Stimulated activated CD4-positive, alpha-beta T cell treated with anti-CD3 and anti-CD28 coated beads, Interleukin-1b, Interleukin-23, amount 100 ng/mL, for 48 hours (primary cell): Measurements from ENCODE around the gene USP33.
"Not testable (repeated sequence)": the region's sequence is repeated elsewhere in the genome, so short reads cannot be mapped to it uniquely, and the experiment has no call there.

Experiments used
- DNase-seq: peaks from one replicate; pipeline ENCODE4 v3.0.0-alpha.2; 2020

The USP33 gene

GRCh38 chr1:77759071-77760028, at the start of gene USP33:
Gene USP33, minus strand, starts transcription at chr1:77759852. Its CDS starts 18,155 bp downstream, at chr1:77741697.
- peak; percentile 87 for DNase-seq

GRCh38 chr1:77803371-77803770, 43.7 kb upstream of the USP33 start:
- no peak for DNase-seq

GRCh38 chr1:77802026-77802425, 42.4 kb upstream of the USP33 start:
- DNase-seq, result no peak

- DNase-seq, result no peak
Observed at GRCh38 chr1:77797991-77798390, 38.3 kb upstream of the USP33 start.

GRCh38 chr1:77796695-77797405, 37.2 kb upstream of the USP33 start:
- no peak for DNase-seq

GRCh38 chr1:77794550-77794949, 34.9 kb upstream of the USP33 start:
- no peak for DNase-seq

- DNase-seq, result not testable (repeated sequence)
Observed at GRCh38 chr1:77786093-77786741, 26.6 kb upstream of the USP33 start.

- DNase-seq, result no peak
Observed at GRCh38 chr1:77783141-77783540, 23.5 kb upstream of the USP33 start.

GRCh38 chr1:77781683-77782082, 22.0 kb upstream of the USP33 start:
- no peak for DNase-seq

- DNase-seq, result peak; percentile 85
Observed at GRCh38 chr1:77779529-77780281, 20.1 kb upstream of the USP33 start, which contains the start of gene MIGA1. Gene MIGA1, plus strand, starts transcription at chr1:77779649. Its CDS starts 3,604 bp downstream, at chr1:77783253.

- DNase-seq, result no peak
Observed at GRCh38 chr1:77776007-77776700, 16.5 kb upstream of the USP33 start.

GRCh38 chr1:77768006-77768405, 8.4 kb upstream of the USP33 start:
- no peak for DNase-seq

- no peak for DNase-seq
Observed at GRCh38 chr1:77762072-77762476, 2.4 kb upstream of the USP33 start.

GRCh38 chr1:77757603-77758002, 2.0 kb downstream of the USP33 start:
- no peak for DNase-seq

- DNase-seq, result no peak
Observed at GRCh38 chr1:77757066-77757584, 2.5 kb downstream of the USP33 start.

- no peak for DNase-seq
Observed at GRCh38 chr1:77756052-77756754, 3.4 kb downstream of the USP33 start.

- DNase-seq, result not testable (repeated sequence)
Observed at GRCh38 chr1:77749489-77749888, 10.2 kb downstream of the USP33 start.

GRCh38 chr1:77744576-77744975, 15.1 kb downstream of the USP33 start:
- no peak for DNase-seq

- no peak for DNase-seq
Observed at GRCh38 chr1:77742011-77742555, 17.6 kb downstream of the USP33 start.

GRCh38 chr1:77741316-77741715, 18.3 kb downstream of the USP33 start:
- DNase-seq, result no peak

- no peak for DNase-seq
Observed at GRCh38 chr1:77739235-77739634, 20.4 kb downstream of the USP33 start.
